Midbrain (tissue), 1 donor: ENCODE results near the gene DNAJB14.
"Not testable (repeated sequence)": the region's sequence is repeated elsewhere in the genome, so short reads cannot be mapped to it uniquely, and the experiment has no call there.

Source experiments
- DNase-seq: peaks from one replicate; lab custom pipeline; 2025; lab: John Stamatoyannopoulos, UW

The DNAJB14 gene

GRCh38 chr4:99946356-99947189, at the start of gene DNAJB14:
Gene DNAJB14 (minus strand): TSS chr4:99946618. CDS start chr4:99946571, 47 bp downstream.
- DNase-seq: peak; percentile 69

GRCh38 chr4:99991741-99992140, 45.3 kb upstream of the DNAJB14 start:
- no peak for DNase-seq

- DNase-seq: no peak
These were observed 41.3 kb upstream of the DNAJB14 start for GRCh38 chr4:99987681-99988080.

- no peak for DNase-seq
These were observed 40.4 kb upstream of the DNAJB14 start for GRCh38 chr4:99986792-99987191.

- no peak for DNase-seq
These were observed 37.0 kb upstream of the DNAJB14 start for GRCh38 chr4:99983289-99983943.

- DNase-seq: no peak
These were observed 33.5 kb upstream of the DNAJB14 start for GRCh38 chr4:99979872-99980271.

GRCh38 chr4:99971453-99972111, 25.2 kb upstream of the DNAJB14 start:
- no peak for DNase-seq

GRCh38 chr4:99968330-99968729, 21.9 kb upstream of the DNAJB14 start:
- DNase-seq: no peak

GRCh38 chr4:99966692-99967091, 20.3 kb upstream of the DNAJB14 start:
- DNase-seq: no peak

- DNase-seq: no peak
These were observed 19.4 kb upstream of the DNAJB14 start for GRCh38 chr4:99965674-99966350.

- no peak for DNase-seq
These were observed 18.8 kb upstream of the DNAJB14 start for GRCh38 chr4:99965173-99965572.

- DNase-seq: no peak
These were observed 15.3 kb upstream of the DNAJB14 start for GRCh38 chr4:99961711-99962110.

GRCh38 chr4:99960648-99961047, 14.2 kb upstream of the DNAJB14 start:
- DNase-seq: no peak

GRCh38 chr4:99958207-99958606, 11.8 kb upstream of the DNAJB14 start:
- not testable (repeated sequence) for DNase-seq

GRCh38 chr4:99950913-99951254, 4.5 kb upstream of the DNAJB14 start:
- DNase-seq: peak; percentile 45

- peak; percentile 99 for DNase-seq
These were observed 3.8 kb upstream of the DNAJB14 start, which contains the start of gene H2AZ1 for GRCh38 chr4:99949999-99950912. Gene H2AZ1 (minus strand): TSS chr4:99950275. CDS start chr4:99950170, 105 bp downstream.

GRCh38 chr4:99949034-99949998, 2.9 kb upstream of the DNAJB14 start:
- DNase-seq: peak; percentile 89

- DNase-seq: no peak
These were observed 1.2 kb upstream of the DNAJB14 start for GRCh38 chr4:99947608-99948007.

GRCh38 chr4:99947190-99947578, 766 bp upstream of the DNAJB14 start:
- no peak for DNase-seq
